ENCODE data around the gene CYFIP2. TPM values are rescaled to one million over a fixed set of nuclear protein-coding genes. Genes with fewer than 3 reads are reported as not detected.
"Not testable (repeated sequence)": the region's sequence is repeated elsewhere in the genome, so short reads cannot be mapped to it uniquely, and the experiment has no call there.

CYFIP2 gene
- total RNA-seq, 2 experiments from 2014 or later, result 319 to 321 TPM

DNA sequence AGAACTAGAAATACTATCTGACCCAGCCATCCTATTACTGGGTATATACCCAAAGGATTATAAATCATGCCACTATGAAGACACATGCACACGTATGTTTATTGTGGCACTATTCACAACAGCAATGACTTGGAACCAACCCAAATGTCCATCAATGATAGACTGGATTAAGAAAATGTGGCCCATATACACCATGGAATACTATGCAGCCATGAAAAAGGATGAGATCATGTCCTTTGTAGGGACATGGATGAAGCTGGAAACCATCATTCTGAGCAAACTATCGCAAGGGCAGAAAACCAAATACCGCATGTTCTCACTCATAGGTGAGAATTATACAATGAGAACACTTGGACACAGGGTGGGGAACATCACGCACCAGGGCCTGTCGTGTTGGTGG is 164.0 kb downstream of the CYFIP2 start:
- H3K9me3 Mint-ChIP-seq; DNase-seq; H3K27me3 Mint-ChIP-seq; H3K4me3 Mint-ChIP-seq; POLR2A ChIA-PET; H3K27ac Mint-ChIP-seq; H3K36me3 Mint-ChIP-seq; H3K4me1 Mint-ChIP-seq (ENCODE audit: low read depth): not testable (repeated sequence)
- intact Hi-C loops (cut with micrococcal nuclease), result loop anchor here (2.0 kb wide), 1 partner anchor 289 kb away; no protein-coding TSS in a partner anchor
- CTCF ChIA-PET, result interaction anchor here (1.6 to 7.2 kb wide), 3 partner anchors 43 to 313 kb away, joined by 8 to 128 read pairs (median 43); partner anchors contain the start of gene LSM11

DNA sequence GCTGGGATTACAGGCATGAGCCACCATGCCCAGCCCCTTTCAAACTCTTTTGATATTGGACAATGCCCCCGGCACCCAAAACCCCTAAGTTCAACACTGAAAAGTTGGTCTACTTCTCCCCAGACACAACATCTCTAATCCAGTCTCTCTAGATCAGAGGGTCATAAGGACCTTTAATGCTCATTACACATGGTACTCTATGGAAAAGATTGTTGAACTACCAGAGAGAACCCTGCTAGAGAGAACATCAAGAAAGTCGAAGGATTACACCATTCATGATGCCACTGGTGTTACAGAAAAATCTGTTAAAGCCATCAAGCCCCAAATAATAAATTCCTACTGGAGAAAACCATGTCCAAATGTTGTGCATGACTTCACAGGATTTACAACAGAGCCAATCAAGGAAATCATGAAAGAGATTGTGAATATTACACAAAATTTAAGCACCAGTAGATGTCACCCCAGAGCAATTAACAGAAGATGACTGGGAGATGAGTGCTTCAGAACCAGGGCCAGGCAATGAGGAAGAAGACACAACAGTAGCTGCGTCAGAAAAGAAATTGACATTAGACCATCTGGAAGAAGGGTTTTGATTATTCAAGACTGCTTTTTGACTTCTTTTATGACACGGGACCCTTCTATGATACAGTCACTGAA is 165.7 kb downstream of the CYFIP2 start:
- Mint-ChIP-seq H3K36me3 (no peaks in the 10 kb centered on the region), H3K9me3 (peaks cover 4% of the 10 kb centered on the region)

DNA sequence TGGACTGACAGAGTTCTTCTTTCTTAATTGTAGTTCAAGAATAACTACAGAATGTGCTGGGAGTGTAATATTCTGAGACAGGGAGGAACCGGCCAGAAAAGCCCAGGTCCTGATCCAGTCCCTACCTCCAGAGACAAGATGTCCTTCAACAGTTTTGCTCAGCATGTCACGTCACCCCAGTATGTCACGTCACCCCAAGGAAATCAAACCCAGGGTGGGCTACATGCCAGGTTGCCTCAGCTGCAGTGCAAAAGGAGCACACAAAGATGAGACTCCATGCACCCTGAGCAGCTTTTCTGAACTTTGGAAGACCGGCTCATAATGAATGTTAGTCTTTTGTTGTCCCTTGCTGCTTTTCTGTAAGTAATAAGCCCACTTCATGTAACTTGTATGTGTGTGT is 168.2 kb downstream of the CYFIP2 start:
- ChIA-PET CTCF (interaction anchor here (1.3 to 7.2 kb wide), 5 partner anchors 38 to 308 kb away, joined by 4 to 128 read pairs (median 21); partner anchors contain the start of gene LSM11), POLR2A (interaction anchor here (0.7 kb wide), 1 partner anchor 175 kb away, joined by 3 read pairs; no protein-coding TSS in a partner anchor)
- H3K4me1 Mint-ChIP-seq (ENCODE audit: low read depth), result peaks cover 8% of the 10 kb centered on the region
- no peaks in the 10 kb centered on the region for H3K36me3 Mint-ChIP-seq
- DNase-seq, result no peak
- no peak overlapping the region for H3K27ac Mint-ChIP-seq
- intact Hi-C loops (cut with micrococcal nuclease), result no loop called here
- peaks cover 4% of the 10 kb centered on the region for H3K9me3 Mint-ChIP-seq
- H3K4me3 Mint-ChIP-seq, result no peak overlapping the region
- H3K27me3 Mint-ChIP-seq, result peaks cover 1% of the 10 kb centered on the region

More for the DNA sequence above, 165.7 kb downstream of the CYFIP2 start:
- DNase-seq, result peak; percentile 30
- ChIA-PET POLR2A (no interaction called here), CTCF (interaction anchor here (0.6 to 7.2 kb wide), 26 partner anchors 9 to 314 kb away, joined by 3 to 128 read pairs (median 6); partner anchors contain the start of genes LSM11, NIPAL4 and THG1L)
- Mint-ChIP-seq H3K27me3 (peaks cover 1% of the 10 kb centered on the region), H3K27ac (no peak overlapping the region), H3K4me3 (no peak overlapping the region), H3K4me1 (ENCODE audit: low read depth) (peaks cover 8% of the 10 kb centered on the region)
- intact Hi-C loops (cut with micrococcal nuclease), result loop anchor here (1.0 to 2.0 kb wide), 4 partner anchors 33 to 312 kb away; partner anchors contain the start of gene LSM11

DNA sequence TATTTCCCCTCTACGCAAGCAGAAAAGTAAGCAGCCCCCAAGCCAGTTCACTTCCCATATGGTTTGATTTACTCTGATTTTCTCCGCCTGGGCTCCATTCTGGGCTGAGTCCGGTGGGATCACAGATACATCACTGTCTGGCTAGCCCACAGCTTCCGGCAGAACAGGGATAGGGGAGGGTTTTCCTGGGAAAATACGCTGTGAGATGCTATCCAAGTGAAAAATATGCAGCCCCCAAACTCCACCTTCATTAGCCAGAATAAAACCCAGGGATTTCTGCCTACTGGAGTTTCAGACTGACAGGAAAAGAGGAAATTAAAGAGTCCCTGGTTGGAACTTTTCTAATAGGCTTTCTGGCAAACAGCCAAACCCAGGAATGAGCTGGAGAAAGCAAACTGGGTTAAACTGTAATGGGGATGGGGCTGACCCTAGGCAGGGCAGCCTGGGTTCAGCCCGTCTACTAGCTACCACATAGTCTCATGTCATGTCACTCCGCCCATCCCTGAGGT is 177.2 kb downstream of the CYFIP2 start:
- H3K27ac Mint-ChIP-seq, result no peak overlapping the region
- no peaks in the 10 kb centered on the region for H3K27me3 Mint-ChIP-seq
- no peaks in the 10 kb centered on the region for H3K36me3 Mint-ChIP-seq
- POLR2A ChIA-PET, result no interaction called here
- no peaks in the 10 kb centered on the region for H3K4me1 Mint-ChIP-seq (ENCODE audit: low read depth)
- no peaks in the 10 kb centered on the region for H3K9me3 Mint-ChIP-seq
- CTCF ChIA-PET, result interaction anchor here (1.2 kb wide), 1 partner anchor 11 kb away, joined by 3 read pairs; no protein-coding TSS in a partner anchor
- intact Hi-C loops (cut with micrococcal nuclease), result no loop called here
- no peak for DNase-seq
- no peak overlapping the region for H3K4me3 Mint-ChIP-seq

DNA sequence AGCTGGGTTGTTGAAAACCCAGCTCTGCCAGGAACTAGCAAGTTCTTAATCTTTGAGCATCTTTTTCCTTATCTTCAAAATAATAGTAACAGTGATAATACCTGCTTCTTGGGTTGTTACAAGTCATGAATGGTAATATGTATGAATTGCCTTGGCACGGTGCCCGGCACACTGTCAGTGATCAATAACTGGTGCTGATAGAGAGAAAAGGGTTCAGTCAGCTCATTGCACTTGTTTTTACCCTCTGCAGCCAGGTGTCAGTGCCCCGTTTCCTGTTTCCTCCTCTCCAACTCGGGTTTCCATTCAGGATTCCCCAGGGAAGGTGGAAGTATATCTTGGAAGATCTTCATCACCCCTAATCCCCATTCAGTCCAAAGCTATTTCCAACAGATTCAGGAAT is 178.3 kb downstream of the CYFIP2 start:
- H3K4me1 Mint-ChIP-seq (ENCODE audit: low read depth), result no peaks in the 10 kb centered on the region

More for the DNA sequence above, 178.3 kb downstream of the CYFIP2 start:
- no peak overlapping the region for H3K27ac Mint-ChIP-seq
- CTCF ChIA-PET, result interaction anchor here (1.2 to 1.7 kb wide), 2 partner anchors 12 to 28 kb away, joined by 3 to 6 read pairs; no protein-coding TSS in a partner anchor
- H3K27me3 Mint-ChIP-seq, result no peaks in the 10 kb centered on the region
- H3K9me3 Mint-ChIP-seq, result no peaks in the 10 kb centered on the region
- POLR2A ChIA-PET, result no interaction called here
- no peaks in the 10 kb centered on the region for H3K36me3 Mint-ChIP-seq
- intact Hi-C loops (cut with micrococcal nuclease), result no loop called here
- H3K4me3 Mint-ChIP-seq, result no peak overlapping the region
- no peak for DNase-seq

Other genes starting within 250 kb of the CYFIP2 start
- under 1 TPM; 0.27 to 0.40 TPM for gene HAVCR1, start 207.0 kb upstream of the CYFIP2 start, total RNA-seq
- gene HAVCR2, start 157.1 kb upstream of the CYFIP2 start, total RNA-seq, result 10 to 100 TPM; 23.2 to 24.3 TPM
- 10 to 100 TPM; 17.2 to 19.2 TPM for gene MED7, start 123.3 kb upstream of the CYFIP2 start, total RNA-seq
- gene GARIN3, start 99.9 kb upstream of the CYFIP2 start, total RNA-seq, result 1 to 10 TPM; 1.3 to 1.4 TPM
- gene ITK, start 85.3 kb upstream of the CYFIP2 start, total RNA-seq, result 100 to 1,000 TPM; 236 to 240 TPM
- 1 to 10 TPM; 2.5 to 2.9 TPM for gene NIPAL4, start 194.1 kb downstream of the CYFIP2 start, total RNA-seq

Measured in activated CD4-positive, alpha-beta memory T cell treated with anti-CD3 and anti-CD28 coated beads for 36 hours (primary cell).